Measurements from ENCODE around the gene RASGRP1. TPM values are rescaled to one million over a fixed set of nuclear protein-coding genes. Genes with fewer than 3 reads are reported as not detected.

Gene RASGRP1
- total and polyA plus RNA-seq, 10 donors, result 1.5 to 25.0 (median 14.6) TPM

DNA sequence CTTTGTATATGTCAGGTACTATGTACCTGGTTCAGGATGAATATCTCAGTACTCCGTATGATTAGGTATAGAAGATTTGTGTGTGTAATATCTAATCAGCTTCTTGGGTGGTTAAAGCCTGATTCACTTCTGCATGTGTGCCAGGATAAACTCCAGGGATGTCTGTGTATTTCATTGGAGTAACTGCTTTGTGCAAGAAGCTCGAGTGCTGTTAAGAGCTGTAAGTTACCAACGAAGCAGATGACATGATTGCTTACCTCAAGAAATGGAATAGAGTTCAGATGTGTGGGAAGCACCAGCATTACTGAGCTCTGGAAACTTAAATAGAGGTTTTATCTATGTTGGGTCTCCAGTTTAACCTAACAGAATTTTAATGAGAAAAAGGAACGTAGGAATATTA, 87.0 kb downstream of the RASGRP1 start:
- TF ChIP-seq POLR2A (IDR thresholded peaks at IDR 0.05) (no peak), POLR2AphosphoS5 (IDR thresholded peaks at IDR 0.05) (no peak)
- TF ChIP-seq, protein P1, sequence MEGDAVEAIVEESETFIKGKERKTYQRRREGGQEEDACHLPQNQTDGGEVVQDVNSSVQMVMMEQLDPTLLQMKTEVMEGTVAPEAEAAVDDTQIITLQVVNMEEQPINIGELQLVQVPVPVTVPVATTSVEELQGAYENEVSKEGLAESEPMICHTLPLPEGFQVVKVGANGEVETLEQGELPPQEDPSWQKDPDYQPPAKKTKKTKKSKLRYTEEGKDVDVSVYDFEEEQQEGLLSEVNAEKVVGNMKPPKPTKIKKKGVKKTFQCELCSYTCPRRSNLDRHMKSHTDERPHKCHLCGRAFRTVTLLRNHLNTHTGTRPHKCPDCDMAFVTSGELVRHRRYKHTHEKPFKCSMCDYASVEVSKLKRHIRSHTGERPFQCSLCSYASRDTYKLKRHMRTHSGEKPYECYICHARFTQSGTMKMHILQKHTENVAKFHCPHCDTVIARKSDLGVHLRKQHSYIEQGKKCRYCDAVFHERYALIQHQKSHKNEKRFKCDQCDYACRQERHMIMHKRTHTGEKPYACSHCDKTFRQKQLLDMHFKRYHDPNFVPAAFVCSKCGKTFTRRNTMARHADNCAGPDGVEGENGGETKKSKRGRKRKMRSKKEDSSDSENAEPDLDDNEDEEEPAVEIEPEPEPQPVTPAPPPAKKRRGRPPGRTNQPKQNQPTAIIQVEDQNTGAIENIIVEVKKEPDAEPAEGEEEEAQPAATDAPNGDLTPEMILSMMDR (IDR thresholded peaks at IDR 0.05 in 8 of 11, conservative IDR thresholded peaks at IDR 0.05 in 3 of 11), result no peak
- intact Hi-C loops (cut with DNase I; ENCODE audit: low total_unique reads), result loop anchor here (10.0 kb wide), 1 partner anchor 217 kb away; no protein-coding TSS in a partner anchor
- no peaks in the 10 kb centered on the region for H3K27me3 ChIP-seq (replicated peaks in 1 of 7)
- H3K36me3 ChIP-seq, result peaks cover 3 to 83% (median 37%) of the 10 kb centered on the region in 6 donors
- no peak overlapping the region for H3K27ac ChIP-seq
- 86 to 96% (median 94%) methylated on average over 4 of the region's 4 CpGs for WGBS, 5 donors
- no peak for DNase-seq
- H3K4me3 ChIP-seq, result no peak overlapping the region
- H3K9me3 ChIP-seq, result no peaks in the 10 kb centered on the region
- H3K4me1 ChIP-seq, result peaks cover 0 to 16% (median 0%) of the 10 kb centered on the region in 6 donors

DNA sequence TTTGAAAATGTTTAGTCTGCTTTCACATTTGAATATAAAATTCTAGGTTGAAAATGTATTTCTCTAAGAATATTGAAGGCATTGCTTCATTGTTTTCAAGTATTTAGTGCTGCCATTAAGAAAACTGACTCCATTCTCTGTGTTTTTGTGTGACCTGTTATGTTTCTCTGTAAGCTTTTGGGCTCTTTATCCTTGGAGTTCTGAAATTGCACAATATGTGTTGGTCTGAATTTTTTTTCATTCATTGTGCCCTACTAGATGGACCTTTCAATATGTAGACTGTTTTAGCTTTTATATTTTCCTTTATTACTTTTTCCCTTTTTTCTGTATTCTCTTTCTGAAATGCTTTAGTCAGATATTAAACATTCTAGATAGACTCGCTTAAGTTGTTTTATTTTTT, 88.5 kb downstream of the RASGRP1 start:
- intact Hi-C loops (cut with DNase I; ENCODE audit: low total_unique reads), result loop anchor here (10.0 kb wide), 1 partner anchor 219 kb away; no protein-coding TSS in a partner anchor
- Histone ChIP-seq H3K4me3 (no peak overlapping the region), H3K4me1 (peaks cover 0 to 14% (median 0%) of the 10 kb centered on the region in 6 donors), H3K9me3 (no peaks in the 10 kb centered on the region), H3K36me3 (peaks cover 3 to 79% (median 35%) of the 10 kb centered on the region in 6 donors), H3K27ac (no peak overlapping the region), H3K27me3 (replicated peaks in 1 of 7) (no peaks in the 10 kb centered on the region)
- TF ChIP-seq POLR2AphosphoS5 (IDR thresholded peaks at IDR 0.05) (no peak), POLR2A (IDR thresholded peaks at IDR 0.05) (no peak)
- TF ChIP-seq, protein P1 (IDR thresholded peaks at IDR 0.05 in 8 of 11, conservative IDR thresholded peaks at IDR 0.05 in 3 of 11), result no peak
- 95 to 100% (median 95%) methylated on average over 1 of the region's 1 CpG for WGBS, 5 donors
- DNase-seq, result no peak

DNA sequence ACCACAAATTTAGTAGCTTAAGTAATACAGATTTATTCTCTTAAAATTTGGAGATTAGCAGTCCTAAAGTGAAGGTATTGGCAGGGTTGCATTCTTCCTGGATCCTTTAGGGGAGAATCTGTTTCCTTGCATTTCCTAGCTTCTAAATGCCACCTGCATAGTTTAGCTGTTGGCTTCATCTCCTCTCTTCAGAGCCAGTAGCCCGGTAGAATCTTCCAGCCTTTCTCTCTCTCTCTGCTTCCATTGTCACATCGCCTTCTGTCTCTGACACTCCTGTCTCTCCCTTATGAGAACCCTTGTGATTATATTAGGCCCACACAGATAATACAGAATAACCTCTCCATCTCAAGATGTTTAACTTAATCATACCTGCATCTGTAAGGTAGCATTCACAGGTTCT, 89.3 kb downstream of the RASGRP1 start:
- no peak overlapping the region for H3K4me3 ChIP-seq
- TF ChIP-seq POLR2A (IDR thresholded peaks at IDR 0.05), result no peak
- TF ChIP-seq, protein P1 (IDR thresholded peaks at IDR 0.05 in 8 of 11, conservative IDR thresholded peaks at IDR 0.05 in 3 of 11), result no peak
- TF ChIP-seq POLR2AphosphoS5 (IDR thresholded peaks at IDR 0.05), result no peak
- no peak overlapping the region for H3K27ac ChIP-seq
- intact Hi-C loops (cut with DNase I; ENCODE audit: low total_unique reads), result loop anchor here (10.0 kb wide), 1 partner anchor 219 kb away; no protein-coding TSS in a partner anchor
- no peak for DNase-seq
- peaks cover 0 to 14% (median 0%) of the 10 kb centered on the region in 6 donors for H3K4me1 ChIP-seq
- H3K36me3 ChIP-seq, result peaks cover 3 to 83% (median 36%) of the 10 kb centered on the region in 6 donors
- no peaks in the 10 kb centered on the region for H3K9me3 ChIP-seq
- H3K27me3 ChIP-seq (replicated peaks in 1 of 7), result no peaks in the 10 kb centered on the region
- WGBS, 5 donors, result 95 to 100% (median 96%) methylated on average over 2 of the region's 2 CpGs

DNA sequence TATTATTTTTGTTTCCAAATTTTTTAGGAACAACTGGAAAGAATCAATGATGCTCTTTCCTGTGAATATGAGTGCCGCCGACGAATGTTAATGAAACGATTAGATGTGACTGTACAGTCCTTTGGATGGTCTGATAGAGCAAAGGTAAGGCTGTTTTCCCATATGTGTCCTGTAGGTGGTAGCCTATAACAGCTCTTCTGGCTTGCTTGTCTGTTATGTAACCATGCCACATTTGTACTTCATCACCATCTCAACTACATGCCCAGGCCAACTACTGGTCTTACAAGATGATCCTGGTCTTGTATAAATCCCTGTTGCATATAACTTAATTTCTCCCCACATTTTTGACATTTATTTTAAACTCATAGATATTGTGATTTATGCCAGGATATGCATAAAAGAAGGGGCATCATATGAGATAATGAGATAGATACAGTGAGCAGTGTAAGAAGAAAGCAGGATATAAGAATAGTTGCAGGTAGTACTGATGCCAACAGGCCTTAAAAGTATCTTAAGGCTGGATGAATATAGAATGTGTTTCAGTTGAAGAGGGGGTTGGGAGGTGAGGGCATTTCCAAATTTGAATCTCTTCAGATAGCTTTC, 90.4 kb downstream of the RASGRP1 start:
- H3K27ac ChIP-seq, result no peak overlapping the region
- peaks cover 3 to 87% (median 39%) of the 10 kb centered on the region in 6 donors for H3K36me3 ChIP-seq
- no peaks in the 10 kb centered on the region for H3K9me3 ChIP-seq
- H3K4me3 ChIP-seq, result no peak overlapping the region
- TF ChIP-seq POLR2AphosphoS5 (IDR thresholded peaks at IDR 0.05), result no peak
- no peak for TF ChIP-seq POLR2A (IDR thresholded peaks at IDR 0.05)
- TF ChIP-seq, protein P1 (IDR thresholded peaks at IDR 0.05 in 8 of 11, conservative IDR thresholded peaks at IDR 0.05 in 3 of 11), result peak; percentile 59 to 82 (median 73)
- no peaks in the 10 kb centered on the region for H3K27me3 ChIP-seq (replicated peaks in 1 of 7)
- H3K4me1 ChIP-seq, result peaks cover 0 to 7% (median 0%) of the 10 kb centered on the region in 6 donors
- WGBS, 5 donors, result 67 to 76% (median 73%) methylated on average over 4 of the region's 4 CpGs
- intact Hi-C loops (cut with DNase I; ENCODE audit: low total_unique reads), result loop anchor here (10.0 kb wide), 1 partner anchor 221 kb away; no protein-coding TSS in a partner anchor
- DNase-seq, result no peak
